ENCODE data around the gene S100PBP.

Gene S100PBP

DNA sequence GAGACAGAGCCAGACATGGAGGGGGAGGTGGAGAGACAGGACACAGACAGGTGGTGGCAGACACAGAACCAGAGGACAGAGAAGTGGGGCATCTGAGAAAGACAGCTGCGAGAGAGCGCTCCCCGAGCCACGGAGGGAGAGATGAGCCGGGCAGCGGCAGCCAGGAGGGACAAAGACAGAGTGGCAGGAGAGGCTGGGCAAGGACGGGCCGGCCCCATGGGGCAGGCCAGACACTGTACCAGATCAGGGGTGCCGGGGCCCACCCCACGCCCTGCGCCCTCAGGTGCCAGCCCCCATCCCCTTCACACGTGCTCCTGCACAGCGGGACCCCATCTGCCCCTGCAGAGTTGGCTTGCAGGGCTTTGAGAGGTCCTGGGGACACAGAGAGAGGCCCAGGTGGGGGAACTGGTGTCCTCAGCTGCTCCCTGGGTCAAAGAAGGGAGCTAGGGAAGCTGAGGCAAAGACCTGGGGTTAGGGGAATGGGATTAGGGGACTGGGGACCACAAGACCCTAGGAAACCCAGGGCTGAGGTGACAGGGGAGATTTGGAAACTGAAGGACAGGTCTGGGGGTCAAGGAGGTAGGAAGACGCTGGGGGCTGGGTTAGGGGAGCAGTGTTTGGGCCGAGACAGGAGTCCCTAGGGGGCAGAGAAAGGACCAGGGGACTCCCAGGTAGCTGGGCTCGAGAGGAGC, 52.6 kb downstream of the S100PBP start:
- no peak overlapping the region for H3K4me3 ChIP-seq (ENCODE audit: control insufficient read depth, low read depth, low read length)
- TF ChIP-seq, protein P1, sequence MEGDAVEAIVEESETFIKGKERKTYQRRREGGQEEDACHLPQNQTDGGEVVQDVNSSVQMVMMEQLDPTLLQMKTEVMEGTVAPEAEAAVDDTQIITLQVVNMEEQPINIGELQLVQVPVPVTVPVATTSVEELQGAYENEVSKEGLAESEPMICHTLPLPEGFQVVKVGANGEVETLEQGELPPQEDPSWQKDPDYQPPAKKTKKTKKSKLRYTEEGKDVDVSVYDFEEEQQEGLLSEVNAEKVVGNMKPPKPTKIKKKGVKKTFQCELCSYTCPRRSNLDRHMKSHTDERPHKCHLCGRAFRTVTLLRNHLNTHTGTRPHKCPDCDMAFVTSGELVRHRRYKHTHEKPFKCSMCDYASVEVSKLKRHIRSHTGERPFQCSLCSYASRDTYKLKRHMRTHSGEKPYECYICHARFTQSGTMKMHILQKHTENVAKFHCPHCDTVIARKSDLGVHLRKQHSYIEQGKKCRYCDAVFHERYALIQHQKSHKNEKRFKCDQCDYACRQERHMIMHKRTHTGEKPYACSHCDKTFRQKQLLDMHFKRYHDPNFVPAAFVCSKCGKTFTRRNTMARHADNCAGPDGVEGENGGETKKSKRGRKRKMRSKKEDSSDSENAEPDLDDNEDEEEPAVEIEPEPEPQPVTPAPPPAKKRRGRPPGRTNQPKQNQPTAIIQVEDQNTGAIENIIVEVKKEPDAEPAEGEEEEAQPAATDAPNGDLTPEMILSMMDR (conservative IDR thresholded peaks at IDR 0.05; ENCODE audit: control insufficient read depth, insufficient read depth, low read depth, low read length), result no peak
- no peak for DNase-seq (ENCODE audit: low read depth)

DNA sequence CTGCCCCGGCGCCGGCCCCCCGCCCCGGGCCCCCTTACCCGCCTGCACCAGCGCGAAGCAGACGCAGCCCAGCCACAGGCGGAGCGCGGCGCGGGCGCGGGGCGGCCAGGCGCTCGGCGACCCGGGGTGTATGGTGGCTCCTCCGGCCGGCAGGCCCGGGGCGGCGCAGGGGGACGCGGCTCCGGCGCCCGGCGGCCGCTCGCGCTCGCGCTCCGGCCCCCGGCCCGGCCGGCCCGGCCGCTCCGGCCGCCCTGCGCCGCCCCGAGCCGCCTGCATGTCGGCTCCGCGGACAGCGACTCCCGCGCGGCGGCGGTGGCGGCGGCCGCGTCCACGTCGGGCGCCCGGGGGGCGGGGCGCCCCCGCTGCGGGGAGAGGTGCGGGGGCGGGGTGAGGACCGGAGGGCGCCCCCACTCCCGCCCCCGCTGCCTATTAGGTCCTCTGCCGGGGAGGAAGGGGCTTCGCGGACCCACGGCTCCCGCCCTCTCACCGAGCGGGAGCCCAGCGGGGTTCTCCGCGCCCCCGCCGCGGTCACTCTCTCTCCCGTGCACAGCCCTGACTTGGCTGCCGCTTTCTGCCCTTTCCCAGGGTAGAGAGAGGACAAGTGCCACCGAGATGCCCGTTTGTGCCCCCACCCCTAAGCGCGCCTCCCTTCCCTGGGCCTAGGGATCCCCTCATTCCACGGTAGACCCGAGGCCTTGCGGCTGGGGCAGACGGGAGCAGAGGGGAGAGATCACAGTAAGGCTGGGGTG, 53.3 kb downstream of the S100PBP start, which contains the start of gene FNDC5:
FNDC5 (minus strand) TSS at position 298 of the 749 bp plus-strand sequence.
- DNase-seq (ENCODE audit: low read depth), result no peak
- TF ChIP-seq, protein P1 (conservative IDR thresholded peaks at IDR 0.05; ENCODE audit: control insufficient read depth, insufficient read depth, low read depth, low read length), result no peak
- peak within 1 kb of the TSS; percentile 25 for H3K4me3 ChIP-seq (ENCODE audit: control insufficient read depth, low read depth, low read length)

DNA sequence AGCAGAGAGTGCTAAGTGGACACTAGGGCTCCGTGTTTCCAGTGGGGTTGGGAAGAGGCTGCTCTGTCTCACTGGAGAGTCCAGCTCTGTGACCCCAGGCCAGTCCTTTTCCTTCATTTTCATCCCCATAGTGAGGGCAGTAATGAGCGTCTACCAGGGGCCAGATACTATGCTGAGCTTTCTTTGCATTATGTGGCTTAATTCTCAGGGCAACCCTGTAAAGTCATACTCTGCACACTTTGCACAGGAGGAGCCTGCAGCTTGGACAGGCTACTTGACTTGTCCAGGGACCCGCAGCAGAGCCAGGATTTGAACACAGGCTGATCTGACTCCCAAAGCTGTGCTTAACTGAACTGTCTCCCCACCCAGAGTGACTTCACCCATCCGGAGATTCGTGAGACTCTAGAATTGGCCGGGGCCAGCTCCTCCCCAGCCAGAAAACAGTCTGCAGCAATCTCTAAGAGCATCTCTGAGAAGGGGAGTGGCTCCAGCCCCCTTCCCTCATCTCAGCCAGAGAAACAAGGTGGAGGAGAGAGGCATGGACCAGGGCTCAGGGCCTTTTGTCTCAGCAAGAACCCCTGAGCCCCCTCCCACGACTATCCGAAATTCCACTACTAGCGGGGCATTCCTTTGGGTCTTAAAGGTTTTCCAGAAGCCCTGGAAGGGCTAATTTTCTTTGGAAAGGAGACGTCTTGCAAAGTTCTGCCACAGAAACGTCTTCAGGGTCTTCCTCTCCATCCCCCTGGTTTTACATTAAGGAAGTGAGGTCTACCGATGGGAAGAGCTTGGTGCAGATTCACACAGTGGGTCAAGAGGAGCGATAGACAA, 54.1 kb downstream of the S100PBP start:
- DNase-seq (ENCODE audit: low read depth), result peak; percentile 10
- TF ChIP-seq, protein P1 (conservative IDR thresholded peaks at IDR 0.05; ENCODE audit: control insufficient read depth, insufficient read depth, low read depth, low read length), result no peak
- peak overlapping the region; percentile 25 for H3K4me3 ChIP-seq (ENCODE audit: control insufficient read depth, low read depth, low read length)

DNA sequence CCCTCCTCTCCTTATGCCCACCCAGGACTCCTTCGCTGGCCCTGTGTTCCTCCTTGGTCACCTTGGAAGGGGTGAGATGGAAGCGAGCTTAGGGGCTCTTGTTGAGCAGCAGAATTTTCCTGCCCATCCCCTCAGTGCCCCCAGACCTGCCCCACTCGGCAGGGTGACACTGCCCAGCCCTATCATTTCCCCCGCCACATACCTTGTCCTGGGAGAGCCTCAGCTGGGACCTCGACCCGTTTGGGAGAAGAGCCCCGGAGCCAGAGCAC, 54.7 kb downstream of the S100PBP start:
- no peak for DNase-seq (ENCODE audit: low read depth)
- TF ChIP-seq, protein P1 (conservative IDR thresholded peaks at IDR 0.05; ENCODE audit: control insufficient read depth, insufficient read depth, low read depth, low read length), result no peak
- no peak overlapping the region for H3K4me3 ChIP-seq (ENCODE audit: control insufficient read depth, low read depth, low read length)

DNA sequence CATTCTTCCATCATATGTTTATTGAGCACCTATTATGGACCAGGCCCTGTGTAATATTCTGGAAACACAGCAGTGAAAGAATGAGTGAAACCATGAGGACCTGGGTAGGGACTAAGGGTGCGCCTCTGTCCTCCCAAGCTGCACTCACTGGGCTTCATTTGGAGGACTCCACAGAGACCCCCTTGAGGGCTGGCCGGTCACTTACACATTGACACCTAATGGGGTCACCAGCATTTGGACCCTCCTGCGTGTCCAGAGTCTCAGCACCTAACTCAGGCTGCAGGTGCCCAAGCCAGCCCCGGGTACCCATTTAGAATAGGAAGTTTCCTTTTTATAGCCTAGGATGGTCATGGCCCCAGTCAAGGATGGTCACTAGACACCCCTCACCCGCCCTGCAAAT, 56.0 kb downstream of the S100PBP start:
- no peak overlapping the region for H3K4me3 ChIP-seq (ENCODE audit: control insufficient read depth, low read depth, low read length)
- TF ChIP-seq, protein P1 (conservative IDR thresholded peaks at IDR 0.05; ENCODE audit: control insufficient read depth, insufficient read depth, low read depth, low read length), result no peak
- no peak for DNase-seq (ENCODE audit: low read depth)

DNA sequence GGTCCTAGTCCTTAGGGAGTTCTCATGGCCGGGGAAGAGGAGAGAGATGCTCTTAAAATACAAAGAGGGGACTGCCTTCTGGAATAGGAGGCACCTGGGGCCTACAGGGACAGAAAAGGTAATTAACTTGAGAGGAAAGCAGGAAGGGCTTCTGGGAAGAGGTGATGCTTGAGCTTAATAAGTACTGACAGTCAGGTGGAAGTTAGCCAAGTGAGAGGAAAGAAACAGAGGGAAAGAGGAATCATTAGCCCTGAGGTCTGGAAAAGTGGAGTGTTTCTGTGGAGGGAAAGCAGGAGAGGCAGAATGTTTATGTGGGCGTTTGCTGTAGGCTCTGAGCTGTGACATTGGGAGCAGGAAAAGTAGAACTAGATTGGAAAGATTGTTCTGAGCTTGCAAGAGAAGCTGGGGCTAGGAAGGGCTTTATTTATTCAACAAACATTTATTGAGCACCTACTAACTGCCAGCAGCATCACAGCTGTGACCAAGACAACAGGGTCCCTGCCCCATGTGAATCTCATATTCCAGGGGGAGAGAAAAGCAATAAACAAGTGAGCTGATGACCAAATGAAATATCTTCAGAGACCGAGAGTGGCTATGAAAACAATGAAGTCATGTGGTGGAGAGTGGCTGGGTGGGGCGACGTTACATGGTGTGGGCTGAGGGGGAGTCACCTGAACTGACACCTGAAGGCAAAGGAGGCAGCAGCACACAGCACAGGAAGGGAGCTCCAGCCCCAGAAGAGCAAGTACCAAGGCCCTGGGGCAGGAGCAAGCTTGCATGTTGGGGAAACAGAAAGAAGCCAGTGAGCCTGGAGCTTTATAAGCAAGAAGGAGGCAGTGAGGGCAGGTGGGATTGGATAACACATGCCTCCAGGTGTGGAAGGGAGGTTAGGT, 57.7 kb downstream of the S100PBP start:
- TF ChIP-seq, protein P1 (conservative IDR thresholded peaks at IDR 0.05; ENCODE audit: control insufficient read depth, insufficient read depth, low read depth, low read length), result no peak
- no peak overlapping the region for H3K4me3 ChIP-seq (ENCODE audit: control insufficient read depth, low read depth, low read length)
- DNase-seq (ENCODE audit: low read depth), result no peak
